Hippocampal formation (tissue), 2 donors: ENCODE results near the gene KLHL3.
"Not testable (repeated sequence)": the region's sequence is repeated elsewhere in the genome, so short reads cannot be mapped to it uniquely, and the experiment has no call there.

Experiments
- DNase-seq, 2 donors: peaks; one replicate each; lab custom pipeline; 2025; lab: John Stamatoyannopoulos, UW

Gene KLHL3, protein sequence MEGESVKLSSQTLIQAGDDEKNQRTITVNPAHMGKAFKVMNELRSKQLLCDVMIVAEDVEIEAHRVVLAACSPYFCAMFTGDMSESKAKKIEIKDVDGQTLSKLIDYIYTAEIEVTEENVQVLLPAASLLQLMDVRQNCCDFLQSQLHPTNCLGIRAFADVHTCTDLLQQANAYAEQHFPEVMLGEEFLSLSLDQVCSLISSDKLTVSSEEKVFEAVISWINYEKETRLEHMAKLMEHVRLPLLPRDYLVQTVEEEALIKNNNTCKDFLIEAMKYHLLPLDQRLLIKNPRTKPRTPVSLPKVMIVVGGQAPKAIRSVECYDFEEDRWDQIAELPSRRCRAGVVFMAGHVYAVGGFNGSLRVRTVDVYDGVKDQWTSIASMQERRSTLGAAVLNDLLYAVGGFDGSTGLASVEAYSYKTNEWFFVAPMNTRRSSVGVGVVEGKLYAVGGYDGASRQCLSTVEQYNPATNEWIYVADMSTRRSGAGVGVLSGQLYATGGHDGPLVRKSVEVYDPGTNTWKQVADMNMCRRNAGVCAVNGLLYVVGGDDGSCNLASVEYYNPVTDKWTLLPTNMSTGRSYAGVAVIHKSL

DNA sequence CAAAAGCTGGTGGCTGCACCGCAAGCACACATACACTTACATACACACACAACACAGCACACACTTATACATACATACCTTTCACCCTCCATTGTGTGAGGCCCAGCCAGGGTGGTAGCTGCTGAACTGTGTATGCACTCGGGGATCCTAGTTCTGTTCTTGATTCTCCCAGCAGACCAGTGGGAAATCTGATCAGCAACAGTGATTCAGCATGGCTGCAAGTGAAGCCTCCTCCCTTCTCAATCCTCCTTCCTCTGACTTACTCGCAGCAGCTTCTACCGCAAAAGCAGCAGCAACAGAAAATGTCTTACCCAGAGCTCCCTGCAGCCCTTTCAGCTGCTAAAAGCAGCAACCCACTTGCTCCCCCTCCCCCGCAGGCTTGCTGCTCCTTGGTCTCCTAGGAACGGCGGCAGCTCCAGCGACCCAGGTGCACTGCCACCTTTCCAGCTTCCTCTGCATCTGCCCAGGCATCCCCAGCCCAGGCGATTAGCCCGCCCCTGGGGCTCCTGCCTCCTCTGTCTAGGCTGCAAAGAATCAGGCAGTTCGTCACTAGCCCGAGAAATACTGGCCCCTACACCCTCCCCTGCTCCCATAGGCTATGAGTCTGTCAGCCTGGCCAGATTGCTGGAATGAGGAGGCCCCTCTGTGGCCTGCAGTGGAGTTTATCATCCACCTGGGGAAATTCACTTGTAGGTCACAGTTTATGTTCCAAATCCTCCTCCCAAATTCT, at the start of gene KLHL3:
Gene KLHL3, minus strand, starts transcription at position 535 of the 730 bp plus-strand sequence. Its CDS starts 443 bp downstream, at position 92.
- DNase-seq: peak in 1 of 2 donors; percentile 20

DNA sequence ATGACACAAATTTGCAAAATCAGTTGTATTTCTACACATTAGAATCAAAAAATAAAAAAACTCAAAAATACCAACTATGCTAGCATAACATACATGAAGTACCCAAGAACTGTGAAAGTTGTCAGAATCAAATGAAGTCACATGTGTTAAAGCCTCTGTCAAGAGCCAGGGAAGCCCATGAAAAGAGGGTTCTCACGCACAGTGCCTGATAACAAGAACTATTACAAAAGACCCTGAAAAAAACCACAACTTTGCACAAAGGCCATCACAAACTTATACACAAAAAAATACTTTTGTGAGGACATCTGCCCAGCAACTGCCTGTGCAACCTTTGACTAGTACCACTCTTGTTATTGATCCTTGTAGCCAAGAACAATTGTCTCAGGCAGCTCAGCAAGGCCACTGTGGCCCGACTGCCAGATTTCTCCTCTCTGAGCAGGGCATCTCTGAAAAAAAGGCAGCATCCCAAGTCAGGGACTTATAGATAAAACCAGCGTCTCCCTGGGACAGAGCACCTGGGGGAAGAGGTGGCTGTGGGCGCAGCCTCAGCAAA, 47.2 kb upstream of the KLHL3 start:
- no peak for DNase-seq

DNA sequence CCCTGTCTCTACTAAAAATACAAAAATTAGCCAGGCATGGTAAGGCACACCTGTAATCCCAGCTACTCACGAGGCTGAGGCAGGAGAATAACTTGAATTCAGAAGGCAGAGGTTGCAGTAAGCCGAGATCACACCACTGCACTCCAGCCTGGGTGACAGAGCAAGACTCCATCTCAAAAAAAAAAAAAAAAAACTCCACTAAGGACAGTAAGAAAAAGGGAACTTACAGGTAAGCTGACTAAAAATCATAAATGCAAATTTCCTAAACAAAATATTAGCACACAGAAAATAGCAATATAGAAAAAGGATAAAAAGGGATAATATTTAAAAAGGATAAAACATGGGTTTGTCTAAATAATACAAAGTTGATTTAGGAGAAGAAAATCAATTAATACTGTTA, 46.2 kb upstream of the KLHL3 start:
- no peak for DNase-seq

DNA sequence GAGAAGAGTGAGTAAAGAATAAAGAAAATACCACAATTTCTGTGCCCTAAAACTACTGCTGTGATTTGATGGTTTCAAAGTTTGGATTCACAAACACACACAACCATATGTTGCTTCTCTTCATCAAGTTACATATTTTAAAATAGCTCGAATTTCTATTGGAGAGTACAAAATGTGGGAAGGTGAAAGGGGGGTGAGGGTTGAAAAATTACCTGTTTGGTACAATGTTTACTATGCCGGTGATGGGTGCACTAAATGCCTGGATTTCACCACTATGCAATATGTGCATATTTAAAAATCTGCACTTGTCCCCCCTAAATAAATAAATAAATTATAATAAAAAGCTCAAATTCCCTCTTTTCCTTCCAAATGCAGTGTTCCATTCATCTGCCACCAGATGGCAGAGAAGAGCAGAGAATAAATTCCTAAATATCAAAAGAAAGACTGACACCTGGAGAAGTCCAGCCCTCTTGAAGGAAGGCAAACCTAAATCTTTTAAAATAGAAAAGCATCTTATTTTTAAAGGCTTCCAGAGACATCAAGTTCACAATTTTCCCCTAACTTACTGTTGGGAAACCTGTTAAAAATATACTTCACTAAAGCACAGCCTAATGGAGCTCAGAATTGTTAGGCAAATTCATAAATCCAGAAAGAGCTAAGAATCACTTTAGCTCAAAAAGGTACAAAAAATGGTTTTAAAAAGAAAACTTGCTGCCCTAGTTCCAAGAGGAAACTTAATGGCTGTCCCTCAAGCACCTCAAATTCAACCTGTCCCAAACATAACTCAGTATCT, 43.1 kb upstream of the KLHL3 start:
- peak in 1 of 2 donors; percentile 55 for DNase-seq

DNA sequence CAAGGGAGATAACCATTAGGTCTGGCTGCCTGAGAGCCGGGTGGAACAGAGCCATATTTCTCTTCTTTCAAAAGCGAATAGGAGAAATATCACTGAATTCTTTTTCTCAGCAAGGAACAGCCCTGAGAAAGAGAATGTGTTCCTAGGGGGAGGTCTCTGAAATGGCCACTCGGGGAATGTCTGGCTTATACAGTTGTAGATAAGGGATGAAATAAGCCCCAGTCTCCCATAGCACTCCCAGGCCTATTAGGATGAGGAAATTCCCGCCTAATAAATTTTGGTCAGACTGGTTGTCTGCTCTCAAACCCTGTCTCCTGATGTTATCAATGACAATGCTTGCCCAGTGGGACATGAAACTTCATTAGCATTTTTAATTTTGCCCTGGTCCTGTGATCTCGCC, 32.0 kb upstream of the KLHL3 start:
- DNase-seq: not testable (repeated sequence)

DNA sequence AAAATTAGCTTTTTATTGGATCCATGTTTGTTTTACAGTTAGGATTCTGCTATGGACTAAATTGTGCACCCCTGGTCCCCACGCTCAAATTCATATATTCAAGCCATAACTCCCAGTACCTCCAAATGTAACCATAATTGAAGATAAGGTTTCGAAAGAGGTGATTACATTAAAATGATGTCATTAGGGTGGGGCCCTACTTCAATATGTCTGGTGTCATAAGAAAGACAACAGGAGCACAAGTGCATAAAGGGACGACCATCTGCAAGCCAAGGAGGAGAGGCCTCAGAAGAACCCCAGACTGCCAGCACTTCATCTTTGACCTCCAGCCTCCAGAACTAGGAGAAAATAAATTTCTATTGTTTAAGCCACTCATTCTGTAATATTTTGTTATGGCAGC, 25.7 kb upstream of the KLHL3 start:
- no peak for DNase-seq

DNA sequence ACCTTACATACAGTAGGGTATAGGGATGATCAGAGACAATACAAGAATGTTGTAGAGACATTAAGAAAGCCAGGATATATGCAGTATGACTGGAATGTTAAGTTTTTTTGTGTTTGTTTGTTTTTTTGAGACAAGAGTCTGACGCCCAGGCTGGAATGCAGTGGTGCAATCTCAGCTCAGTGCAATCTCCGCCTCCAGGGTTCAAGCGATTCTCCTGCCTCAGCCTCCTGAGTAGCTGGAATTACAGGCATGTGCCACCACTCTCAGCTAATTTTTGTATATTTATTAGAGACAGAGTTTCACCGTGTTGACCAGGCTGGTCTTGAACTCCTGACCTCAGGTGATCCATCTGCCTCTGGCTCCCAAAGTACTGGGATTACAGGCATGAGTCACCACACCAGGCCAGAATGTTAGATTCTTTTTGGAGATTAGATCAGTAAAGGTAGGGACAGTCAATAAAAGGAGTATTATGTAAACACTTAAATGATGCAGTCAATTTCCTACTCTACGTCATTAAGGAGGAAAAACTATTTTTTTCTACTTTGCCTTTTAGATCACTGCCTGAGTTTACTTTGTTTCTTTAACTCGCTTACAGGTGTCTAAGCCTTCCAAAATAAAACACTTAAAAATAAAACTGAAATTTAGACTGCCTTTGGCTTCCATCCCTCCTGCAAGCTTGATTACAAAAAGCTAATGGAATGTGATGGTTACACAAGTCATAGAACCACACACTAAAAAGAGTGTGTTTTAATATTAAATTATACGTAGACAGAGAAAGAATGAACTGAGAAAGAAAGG, 25.0 kb upstream of the KLHL3 start:
- DNase-seq: no peak

DNA sequence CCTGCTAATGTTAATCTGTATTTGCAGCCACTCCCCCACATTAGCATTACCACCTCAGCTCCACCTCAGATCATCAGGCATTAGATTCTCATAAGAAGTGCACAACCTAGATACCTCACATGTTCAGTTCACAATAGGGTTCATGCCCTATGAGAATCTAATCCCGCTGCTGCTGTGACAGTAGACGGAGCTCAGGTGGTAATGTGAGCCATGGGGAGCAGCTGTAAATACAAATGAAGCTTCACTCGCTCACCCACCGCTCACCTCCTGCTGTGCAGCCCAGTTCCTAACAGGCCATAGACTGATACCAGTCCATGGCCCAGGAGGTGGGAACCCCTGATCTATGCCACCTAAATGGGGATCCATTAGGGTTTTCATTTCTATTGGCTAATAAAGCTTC, 24.4 kb upstream of the KLHL3 start:
- DNase-seq: no peak

DNA sequence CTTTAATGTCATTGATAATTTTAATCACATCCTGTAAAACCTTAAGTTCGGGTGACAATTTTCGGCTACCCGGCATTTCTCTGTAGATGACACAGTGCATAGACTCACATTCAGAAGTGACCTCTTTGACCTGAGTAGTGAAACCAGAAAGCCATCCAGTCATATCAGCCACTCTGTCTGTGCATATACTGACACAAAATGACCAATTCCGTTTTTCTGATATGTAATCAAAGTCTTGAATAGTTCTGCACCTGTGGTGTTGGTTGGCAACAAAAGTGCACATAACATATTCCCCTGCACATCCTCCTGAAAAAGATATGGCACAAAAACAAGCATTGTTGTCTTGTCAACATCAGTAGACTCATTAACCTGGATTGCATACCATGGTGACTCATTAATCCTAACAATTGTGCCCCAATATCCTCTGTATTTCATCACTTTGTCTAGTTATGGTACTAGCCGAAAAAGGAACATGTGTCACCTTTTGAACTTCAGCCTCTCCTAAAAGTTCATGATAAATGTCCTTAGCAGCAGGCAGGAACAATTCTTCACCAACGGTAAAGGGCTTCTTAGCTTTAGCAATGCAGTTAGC, 22.9 kb upstream of the KLHL3 start:
- no peak for DNase-seq

DNA sequence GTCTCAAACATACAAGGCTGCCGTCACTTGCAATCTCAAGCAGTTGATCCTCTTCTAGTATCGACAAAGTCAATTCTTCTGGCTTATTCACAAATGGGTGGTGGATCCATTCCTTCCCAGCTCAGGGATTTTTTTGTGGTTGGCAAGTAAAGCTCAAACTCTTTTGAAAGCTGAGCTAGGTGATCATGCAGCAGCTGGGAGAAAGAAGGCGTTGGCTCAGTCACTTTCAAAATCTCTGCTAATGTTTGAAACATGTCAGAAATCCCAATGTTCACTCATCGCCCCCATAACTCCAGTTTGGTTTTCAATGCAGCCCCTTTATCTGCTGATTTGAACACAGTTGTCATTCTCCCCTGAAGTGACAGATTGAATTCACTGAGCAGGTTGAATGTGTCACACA, 22.2 kb upstream of the KLHL3 start:
- no peak for DNase-seq

DNA sequence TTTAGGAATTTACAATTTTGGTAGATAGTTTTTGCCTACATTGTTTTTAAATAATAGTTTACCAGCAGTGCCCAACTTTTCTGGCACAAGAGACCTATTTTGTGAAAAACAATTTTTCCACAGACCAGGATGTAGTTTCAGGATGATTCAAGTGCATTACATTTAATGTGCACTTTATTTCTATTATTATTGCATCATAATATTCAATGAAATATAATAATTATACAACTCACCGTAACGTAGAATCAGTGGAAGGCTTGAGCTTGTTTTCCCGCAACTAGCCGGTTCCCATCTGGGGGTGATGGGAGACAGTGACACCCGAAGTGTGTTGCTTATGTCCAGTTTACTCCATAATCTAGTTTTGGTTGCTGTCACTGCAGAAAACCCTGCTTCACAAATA, 21.7 kb upstream of the KLHL3 start:
- no peak for DNase-seq

DNA sequence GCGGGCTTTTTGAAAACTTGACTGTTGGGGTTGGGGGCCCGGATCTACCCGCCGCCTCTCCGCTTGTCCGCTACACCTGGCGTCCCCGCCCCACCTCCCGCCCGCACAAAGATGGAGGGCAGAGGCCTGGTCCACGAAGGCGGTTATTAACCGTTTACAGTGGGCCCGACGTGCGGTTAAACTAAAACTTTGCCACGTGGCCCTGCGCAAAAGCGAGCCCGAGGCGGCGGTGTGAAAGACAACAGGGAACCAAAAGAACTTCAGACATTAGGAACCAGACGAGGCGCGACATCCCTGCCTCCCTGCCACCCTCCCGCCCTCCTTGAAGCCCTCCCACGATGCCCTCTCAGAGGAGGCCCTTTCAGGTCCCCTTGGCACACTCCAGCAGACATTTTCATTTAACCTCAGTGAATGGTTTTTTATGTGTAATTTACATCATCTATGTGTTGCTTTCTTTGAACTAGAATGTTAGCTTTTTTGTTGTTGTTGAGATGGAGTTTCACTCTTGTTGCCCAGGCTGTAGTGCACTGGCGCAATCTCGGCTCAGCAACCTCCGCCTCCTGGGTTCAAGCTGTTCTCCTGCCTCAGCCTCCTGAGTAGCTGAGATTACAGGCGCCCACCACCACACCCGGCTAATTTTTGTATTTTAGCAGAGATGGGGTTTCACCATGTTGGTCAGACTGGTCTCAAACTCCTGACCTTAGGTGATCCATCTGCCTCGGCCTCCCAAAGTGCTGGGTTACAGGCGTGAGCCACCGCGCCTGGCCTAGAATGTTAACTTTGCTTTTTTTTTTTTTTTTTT, 19.3 kb upstream of the KLHL3 start:
- no peak for DNase-seq

DNA sequence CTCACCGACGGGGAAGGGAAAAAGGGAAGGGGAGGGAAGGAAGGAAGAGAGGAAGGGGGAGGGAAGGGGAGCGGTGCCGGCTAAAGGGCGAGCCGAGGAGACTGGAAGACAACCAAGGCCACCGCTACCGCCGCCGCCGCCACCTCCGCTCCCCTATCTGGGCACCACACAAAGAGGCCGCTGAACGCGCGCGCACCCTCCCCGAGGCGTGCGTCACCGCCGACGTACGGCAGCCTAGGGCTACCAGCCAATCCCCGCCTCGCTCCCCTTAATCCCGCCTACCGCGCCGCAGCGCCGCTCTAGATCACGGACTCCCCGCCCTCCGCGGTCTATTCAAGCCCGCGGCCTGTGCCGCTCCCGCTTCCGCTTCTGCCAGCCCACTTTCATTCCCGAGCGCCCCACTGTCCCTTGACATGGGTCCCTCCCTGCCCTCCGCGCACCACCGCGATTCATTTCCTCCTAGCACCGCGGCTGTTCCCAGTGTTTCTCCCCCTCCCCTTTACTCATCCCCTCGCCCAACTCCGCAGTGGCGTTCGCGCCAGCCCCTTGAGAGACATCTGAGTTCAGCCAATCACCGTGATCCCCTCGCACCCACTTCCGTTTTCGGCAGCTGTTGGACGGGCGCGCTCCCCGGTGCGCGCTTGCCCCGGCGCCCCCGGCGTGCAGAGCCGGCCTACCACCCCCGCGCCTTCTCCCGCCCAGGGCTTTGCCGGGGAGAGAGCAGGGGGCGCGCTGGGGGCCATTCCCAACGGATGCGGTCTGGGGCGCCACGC, 18.5 kb upstream of the KLHL3 start, which contains the start of gene HNRNPA0:
Gene HNRNPA0, minus strand, starts transcription at position 176 of the 773 bp plus-strand sequence. CDS start 297 bp downstream, outside the sequence.
- DNase-seq: peak; percentile 96 to 99

DNA sequence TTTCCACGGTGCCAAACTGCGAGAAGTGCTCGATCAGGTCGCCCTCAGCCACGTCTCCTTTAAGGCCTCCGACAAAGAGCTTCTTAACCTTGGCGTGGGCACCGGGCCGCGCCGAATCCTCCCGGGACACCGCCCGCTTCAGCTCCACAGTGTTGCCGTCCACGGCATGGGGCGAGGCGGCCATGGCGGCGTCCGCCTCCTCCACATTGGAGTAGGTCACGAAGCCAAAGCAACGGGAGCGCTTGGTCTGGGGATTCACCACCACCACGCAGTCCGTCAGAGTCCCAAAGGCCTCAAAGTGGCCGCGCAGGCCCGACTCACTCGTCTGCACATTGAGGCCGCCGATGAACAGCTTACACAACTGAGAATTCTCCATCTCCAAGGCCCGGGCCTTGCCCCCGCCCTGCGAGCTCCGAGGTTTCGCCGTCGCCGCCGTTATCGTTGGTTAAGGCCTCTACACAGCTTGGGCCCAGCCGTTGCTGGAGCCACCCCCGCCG, 17.9 kb upstream of the KLHL3 start:
- peak; percentile 64 to 84 for DNase-seq

DNA sequence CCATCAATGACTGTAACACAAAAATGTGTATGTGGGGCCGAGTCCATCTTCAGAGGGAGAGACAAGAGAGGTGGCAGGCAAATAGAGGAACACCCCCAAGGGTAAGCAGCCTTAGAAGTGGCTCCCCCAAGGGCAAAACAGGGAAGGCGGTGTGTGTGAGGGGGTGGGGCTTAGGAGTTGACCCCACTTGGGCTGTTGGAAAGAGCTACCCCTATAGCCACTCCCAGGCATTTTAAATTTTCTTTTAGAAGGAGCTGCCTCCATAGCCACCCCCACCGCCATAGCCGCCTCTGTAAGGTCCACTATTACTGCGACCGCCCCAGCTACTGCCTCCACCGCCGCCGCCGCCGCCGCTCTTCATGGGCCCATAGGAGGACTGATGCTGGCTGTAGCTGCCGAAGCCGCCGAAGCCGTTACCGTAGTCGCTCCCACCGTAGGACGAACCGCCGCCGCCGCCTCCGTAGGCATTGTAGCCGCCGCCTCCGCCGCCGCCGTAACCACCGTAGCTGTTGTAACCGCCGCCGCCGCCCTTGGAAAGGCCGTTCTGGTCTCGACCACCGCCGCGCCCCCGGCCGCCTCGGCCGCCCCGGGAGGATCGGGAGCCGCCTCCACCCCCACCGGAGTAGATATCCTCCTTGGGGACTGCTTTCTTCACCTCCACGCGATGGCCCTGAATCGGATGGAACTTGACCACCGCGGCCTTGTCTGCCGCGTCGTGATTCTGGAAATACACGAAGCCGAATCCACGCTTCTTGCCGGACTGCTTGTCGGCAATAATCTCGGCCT, 17.2 kb upstream of the KLHL3 start:
- DNase-seq: no peak

DNA sequence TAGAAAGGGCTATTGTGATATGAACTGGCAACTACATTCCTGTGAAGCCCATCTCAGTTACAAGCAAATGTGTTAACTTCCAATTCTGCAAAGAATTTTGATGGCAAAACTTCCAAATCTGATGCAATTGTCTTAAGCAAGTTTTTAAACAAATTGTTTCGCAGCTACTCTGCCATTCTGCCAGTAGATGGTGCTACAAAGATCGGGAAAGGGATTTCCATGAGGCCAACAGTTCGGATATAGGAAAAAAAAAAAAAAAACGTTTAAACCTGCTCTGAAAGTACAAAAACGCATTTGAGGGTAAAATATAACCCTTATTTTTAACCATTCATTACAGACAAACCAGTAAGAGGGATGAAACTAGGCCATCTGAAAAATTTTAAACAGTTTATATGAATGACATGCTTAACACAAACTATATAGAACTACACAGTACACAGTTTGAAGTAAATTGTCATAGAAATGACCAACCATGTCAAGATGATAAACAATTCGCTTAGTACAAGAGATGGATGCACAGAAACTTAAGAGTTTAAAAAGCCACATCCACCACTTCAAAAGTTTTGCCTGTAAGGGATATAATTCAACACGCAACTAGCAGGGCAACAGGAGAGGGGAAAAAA, 16.1 kb upstream of the KLHL3 start:
- DNase-seq: peak in 1 of 2 donors; percentile 67

DNA sequence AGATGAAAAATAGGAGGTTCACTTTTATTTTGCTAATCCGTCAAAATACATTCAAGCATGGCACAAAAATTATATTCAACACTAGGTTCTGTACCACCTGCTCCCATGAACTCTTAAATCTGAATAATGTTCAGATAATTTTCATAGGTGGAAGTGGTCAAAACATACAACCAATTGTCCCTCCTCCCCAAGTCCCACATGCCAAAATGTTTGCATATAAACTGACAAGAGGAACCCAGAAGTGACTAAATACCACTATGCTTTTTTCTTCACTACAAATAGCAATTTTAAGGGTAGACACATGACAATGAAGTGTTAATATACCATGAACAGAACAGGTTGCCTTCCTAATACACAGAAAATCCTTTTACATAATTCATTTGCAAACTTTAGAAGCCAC, 14.5 kb upstream of the KLHL3 start:
- no peak for DNase-seq
